ENCODE results near the gene KNTC1.
"Not testable (repeated sequence)": the region's sequence is repeated elsewhere in the genome, so short reads cannot be mapped to it uniquely, and the experiment has no call there.

KNTC1 gene

GRCh38 chr12:122538496-122538895, 11.4 kb downstream of the KNTC1 start:
- Histone ChIP-seq H3K9me3 (ENCODE audit: control insufficient read depth, low read length) (no peaks in the 10 kb centered on the region), H3K36me3 (ENCODE audit: control insufficient read depth, insufficient read depth, low read length) (no peaks in the 10 kb centered on the region), H3K4me1 (ENCODE audit: control insufficient read depth, insufficient read depth, low read length) (no peaks in the 10 kb centered on the region), H3K9ac (ENCODE audit: low read length) (no peak overlapping the region), H3K27me3 (ENCODE audit: control insufficient read depth, insufficient read depth, low read length) (no peaks in the 10 kb centered on the region), H3K4me3 (ENCODE audit: low read length) (no peak overlapping the region)

- Histone ChIP-seq H3K36me3 (ENCODE audit: control insufficient read depth, insufficient read depth, low read length) (no peaks in the 10 kb centered on the region), H3K4me1 (ENCODE audit: control insufficient read depth, insufficient read depth, low read length) (no peaks in the 10 kb centered on the region), H3K4me3 (ENCODE audit: low read length) (no peak overlapping the region), H3K9ac (ENCODE audit: low read length) (no peak overlapping the region), H3K27me3 (ENCODE audit: control insufficient read depth, insufficient read depth, low read length) (no peaks in the 10 kb centered on the region), H3K9me3 (ENCODE audit: control insufficient read depth, low read length) (no peaks in the 10 kb centered on the region)
Observed at GRCh38 chr12:122544537-122544936, 17.5 kb downstream of the KNTC1 start.

GRCh38 chr12:122545855-122546254, 18.8 kb downstream of the KNTC1 start:
- H3K27me3 ChIP-seq (ENCODE audit: control insufficient read depth, insufficient read depth, low read length): no peaks in the 10 kb centered on the region
- no peak overlapping the region for H3K9ac ChIP-seq (ENCODE audit: low read length)
- H3K36me3 ChIP-seq (ENCODE audit: control insufficient read depth, insufficient read depth, low read length): no peaks in the 10 kb centered on the region
- H3K4me1 ChIP-seq (ENCODE audit: control insufficient read depth, insufficient read depth, low read length): no peaks in the 10 kb centered on the region
- no peaks in the 10 kb centered on the region for H3K9me3 ChIP-seq (ENCODE audit: control insufficient read depth, low read length)
- no peak overlapping the region for H3K4me3 ChIP-seq (ENCODE audit: low read length)

- H3K4me1 ChIP-seq (ENCODE audit: control insufficient read depth, insufficient read depth, low read length): no peaks in the 10 kb centered on the region
- H3K27me3 ChIP-seq (ENCODE audit: control insufficient read depth, insufficient read depth, low read length): no peaks in the 10 kb centered on the region
- H3K4me3 ChIP-seq (ENCODE audit: low read length): no peak overlapping the region
- no peaks in the 10 kb centered on the region for H3K36me3 ChIP-seq (ENCODE audit: control insufficient read depth, insufficient read depth, low read length)
- no peaks in the 10 kb centered on the region for H3K9me3 ChIP-seq (ENCODE audit: control insufficient read depth, low read length)
- H3K9ac ChIP-seq (ENCODE audit: low read length): no peak overlapping the region
Observed at GRCh38 chr12:122547330-122547729, 20.3 kb downstream of the KNTC1 start.

GRCh38 chr12:122558745-122559641, 31.9 kb downstream of the KNTC1 start:
- Histone ChIP-seq H3K36me3 (ENCODE audit: control insufficient read depth, insufficient read depth, low read length) (no peaks in the 10 kb centered on the region), H3K27me3 (ENCODE audit: control insufficient read depth, insufficient read depth, low read length) (no peaks in the 10 kb centered on the region), H3K9me3 (ENCODE audit: control insufficient read depth, low read length) (no peaks in the 10 kb centered on the region), H3K9ac (ENCODE audit: low read length) (no peak overlapping the region), H3K4me3 (ENCODE audit: low read length) (no peak overlapping the region), H3K4me1 (ENCODE audit: control insufficient read depth, insufficient read depth, low read length) (no peaks in the 10 kb centered on the region)

GRCh38 chr12:122560138-122560537, 33.1 kb downstream of the KNTC1 start:
- Histone ChIP-seq H3K4me1 (ENCODE audit: control insufficient read depth, insufficient read depth, low read length) (no peaks in the 10 kb centered on the region), H3K4me3 (ENCODE audit: low read length) (no peak overlapping the region), H3K27me3 (ENCODE audit: control insufficient read depth, insufficient read depth, low read length) (no peaks in the 10 kb centered on the region), H3K9me3 (ENCODE audit: control insufficient read depth, low read length) (no peaks in the 10 kb centered on the region), H3K9ac (ENCODE audit: low read length) (no peak overlapping the region), H3K36me3 (ENCODE audit: control insufficient read depth, insufficient read depth, low read length) (no peaks in the 10 kb centered on the region)

- no peaks in the 10 kb centered on the region for H3K27me3 ChIP-seq (ENCODE audit: control insufficient read depth, insufficient read depth, low read length)
Observed at GRCh38 chr12:122563361-122563760, 36.3 kb downstream of the KNTC1 start.

GRCh38 chr12:122566816-122567215, 39.8 kb downstream of the KNTC1 start:
- H3K27me3 ChIP-seq (ENCODE audit: control insufficient read depth, insufficient read depth, low read length); H3K4me1 ChIP-seq (ENCODE audit: control insufficient read depth, insufficient read depth, low read length); H3K9ac ChIP-seq (ENCODE audit: low read length); H3K4me3 ChIP-seq (ENCODE audit: low read length); H3K36me3 ChIP-seq (ENCODE audit: control insufficient read depth, insufficient read depth, low read length); H3K9me3 ChIP-seq (ENCODE audit: control insufficient read depth, low read length): not testable (repeated sequence)

More at GRCh38 chr12:122563361-122563760, 36.3 kb downstream of the KNTC1 start:
- Histone ChIP-seq H3K4me1 (ENCODE audit: control insufficient read depth, insufficient read depth, low read length) (no peaks in the 10 kb centered on the region), H3K9me3 (ENCODE audit: control insufficient read depth, low read length) (no peaks in the 10 kb centered on the region), H3K4me3 (ENCODE audit: low read length) (no peak overlapping the region), H3K9ac (ENCODE audit: low read length) (no peak overlapping the region), H3K36me3 (ENCODE audit: control insufficient read depth, insufficient read depth, low read length) (no peaks in the 10 kb centered on the region)

- no peaks in the 10 kb centered on the region for H3K27me3 ChIP-seq (ENCODE audit: control insufficient read depth, insufficient read depth, low read length)
- no peaks in the 10 kb centered on the region for H3K9me3 ChIP-seq (ENCODE audit: control insufficient read depth, low read length)
- no peaks in the 10 kb centered on the region for H3K4me1 ChIP-seq (ENCODE audit: control insufficient read depth, insufficient read depth, low read length)
- no peak overlapping the region for H3K9ac ChIP-seq (ENCODE audit: low read length)
- H3K4me3 ChIP-seq (ENCODE audit: low read length): no peak overlapping the region
- H3K36me3 ChIP-seq (ENCODE audit: control insufficient read depth, insufficient read depth, low read length): no peaks in the 10 kb centered on the region
Observed at GRCh38 chr12:122569288-122569687, 42.2 kb downstream of the KNTC1 start.

GRCh38 chr12:122570006-122570405, 43.0 kb downstream of the KNTC1 start:
- H3K9ac ChIP-seq (ENCODE audit: low read length); H3K36me3 ChIP-seq (ENCODE audit: control insufficient read depth, insufficient read depth, low read length); H3K27me3 ChIP-seq (ENCODE audit: control insufficient read depth, insufficient read depth, low read length); H3K9me3 ChIP-seq (ENCODE audit: control insufficient read depth, low read length); H3K4me3 ChIP-seq (ENCODE audit: low read length); H3K4me1 ChIP-seq (ENCODE audit: control insufficient read depth, insufficient read depth, low read length): not testable (repeated sequence)

GRCh38 chr12:122571821-122572220, 44.8 kb downstream of the KNTC1 start:
- Histone ChIP-seq H3K36me3 (ENCODE audit: control insufficient read depth, insufficient read depth, low read length) (no peaks in the 10 kb centered on the region), H3K9me3 (ENCODE audit: control insufficient read depth, low read length) (no peaks in the 10 kb centered on the region), H3K9ac (ENCODE audit: low read length) (no peak overlapping the region), H3K4me3 (ENCODE audit: low read length) (no peak overlapping the region), H3K27me3 (ENCODE audit: control insufficient read depth, insufficient read depth, low read length) (no peaks in the 10 kb centered on the region), H3K4me1 (ENCODE audit: control insufficient read depth, insufficient read depth, low read length) (no peaks in the 10 kb centered on the region)

GRCh38 chr12:122583294-122583693, 56.2 kb downstream of the KNTC1 start:
- not testable (repeated sequence) for H3K9me3 ChIP-seq (ENCODE audit: control insufficient read depth, low read length); H3K9ac ChIP-seq (ENCODE audit: low read length); H3K4me1 ChIP-seq (ENCODE audit: control insufficient read depth, insufficient read depth, low read length); H3K27me3 ChIP-seq (ENCODE audit: control insufficient read depth, insufficient read depth, low read length); H3K4me3 ChIP-seq (ENCODE audit: low read length); H3K36me3 ChIP-seq (ENCODE audit: control insufficient read depth, insufficient read depth, low read length)
